Measurements from ENCODE around the gene TAPBP.
"Not testable (repeated sequence)": the region's sequence is repeated elsewhere in the genome, so short reads cannot be mapped to it uniquely, and the experiment has no call there.

TAPBP gene

DNA sequence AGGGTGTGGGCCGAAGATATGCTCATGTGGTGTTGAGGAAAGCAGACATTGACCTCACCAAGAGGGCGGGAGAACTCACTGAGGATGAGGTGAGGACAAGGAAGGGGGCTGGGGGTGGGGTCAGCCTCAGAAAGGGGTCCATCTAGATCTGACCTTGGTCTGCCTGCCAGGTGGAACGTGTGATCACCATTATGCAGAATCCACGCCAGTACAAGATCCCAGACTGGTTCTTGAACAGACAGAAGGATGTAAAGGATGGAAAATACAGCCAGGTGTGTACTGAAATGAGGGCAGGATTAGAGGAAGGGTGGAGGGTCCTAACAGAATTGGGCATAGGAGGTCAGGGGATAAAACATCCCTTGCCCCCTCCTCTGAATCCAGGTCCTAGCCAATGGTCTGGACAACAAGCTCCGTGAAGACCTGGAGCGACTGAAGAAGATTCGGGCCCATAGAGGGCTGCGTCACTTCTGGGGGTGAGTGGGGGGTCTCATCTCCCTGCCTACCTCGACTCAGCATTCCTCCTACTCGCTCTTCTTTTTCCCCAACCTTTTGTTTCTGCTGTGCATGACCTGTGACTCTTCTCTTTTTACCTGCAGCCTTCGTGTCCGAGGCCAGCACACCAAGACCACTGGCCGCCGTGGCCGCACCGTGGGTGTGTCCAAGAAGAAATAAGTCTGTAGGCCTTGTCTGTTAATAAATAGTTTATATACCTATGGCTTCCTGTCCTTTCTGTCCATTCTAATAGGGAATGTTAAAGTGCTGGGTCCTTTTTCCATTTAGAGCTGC is 37.9 kb downstream of the TAPBP start:
- not testable (repeated sequence) for DNase-seq

DNA sequence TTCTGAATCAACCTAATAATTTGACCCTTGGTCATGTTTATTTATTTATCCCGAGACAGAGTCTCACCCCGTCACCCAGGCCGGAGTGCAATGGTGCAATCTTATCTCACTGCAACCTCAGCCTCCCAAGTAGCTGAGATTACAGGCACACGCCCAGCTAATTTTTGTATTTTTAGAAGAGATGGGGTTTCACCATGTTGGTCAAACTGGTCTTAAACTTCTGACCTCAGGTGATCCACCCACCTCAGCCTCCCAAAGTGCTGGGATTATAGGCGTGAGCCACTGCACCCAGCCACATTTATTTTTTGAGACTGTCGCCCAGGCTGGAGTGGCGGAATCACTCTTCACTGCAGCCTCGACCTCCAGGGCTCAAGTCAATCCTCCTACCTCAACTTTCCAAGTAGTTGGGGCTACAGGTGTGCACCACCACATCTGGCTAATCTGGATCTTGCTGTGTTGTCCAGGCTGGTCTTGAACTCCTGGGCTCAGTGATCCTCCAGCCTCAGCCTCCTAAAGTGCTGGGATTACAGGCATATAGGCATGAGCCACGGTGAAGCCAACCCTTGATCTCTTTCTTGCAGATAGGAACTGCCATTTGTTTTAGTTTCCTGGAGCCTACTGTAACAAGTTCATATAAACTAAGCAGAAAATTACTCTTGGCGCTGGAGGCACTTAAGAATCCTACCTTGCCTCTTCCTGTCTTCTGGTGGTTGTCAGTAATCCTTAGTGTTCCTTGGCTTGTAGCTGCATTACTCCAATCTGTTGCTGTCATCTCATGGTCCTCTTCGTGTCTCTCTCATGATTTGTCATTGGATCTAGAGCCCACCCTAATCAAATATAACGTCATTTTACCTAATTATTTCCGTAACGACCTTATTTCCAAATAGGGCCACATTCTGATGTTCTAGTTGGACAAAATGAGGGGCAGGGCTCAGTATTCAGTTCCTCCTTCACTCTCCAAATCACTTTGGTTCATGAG is 39.7 kb downstream of the TAPBP start:
- DNase-seq = peak; percentile 21

- peak; percentile 18 for DNase-seq
Measured at GRCh38 chr6:33273129-33273923, 40.6 kb downstream of the TAPBP start.

DNA sequence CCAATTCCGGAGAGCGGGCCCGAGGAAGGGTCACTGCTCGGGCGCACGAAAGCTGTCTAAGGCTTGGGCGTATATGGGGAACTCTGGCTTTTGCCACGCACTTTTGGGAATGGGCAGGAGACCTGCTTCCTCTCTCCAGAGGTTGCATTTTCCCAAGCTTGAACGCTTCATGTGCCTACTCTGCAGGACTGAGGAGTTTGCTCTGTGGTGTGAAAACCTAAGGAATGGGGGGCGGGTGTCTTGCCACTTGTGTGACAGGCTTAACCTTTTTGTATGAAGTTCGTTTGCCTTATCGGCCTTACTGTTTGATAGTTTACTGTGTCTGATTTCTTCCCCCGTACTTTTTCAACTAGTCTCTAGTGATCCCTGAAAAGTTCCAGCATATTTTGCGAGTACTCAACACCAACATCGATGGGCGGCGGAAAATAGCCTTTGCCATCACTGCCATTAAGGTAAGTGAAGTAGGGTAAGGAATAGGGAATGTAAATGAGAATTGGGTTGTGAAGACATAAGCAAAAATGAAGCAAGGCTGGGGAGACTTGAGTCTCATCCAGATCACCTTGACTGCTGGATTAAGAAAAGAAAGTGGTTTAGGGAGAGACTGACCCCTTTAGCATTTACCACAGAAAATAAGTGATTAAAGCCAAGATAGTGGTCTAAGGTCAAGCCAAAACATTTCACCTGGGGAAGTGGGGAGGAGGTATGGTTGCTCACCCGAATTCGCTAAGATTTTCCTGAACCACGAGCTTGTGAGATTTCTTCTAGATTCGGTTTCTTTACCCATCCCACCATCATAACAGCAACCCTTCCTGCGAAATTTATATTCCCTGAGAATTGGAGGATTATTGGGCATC is 41.4 kb downstream of the TAPBP start:
- peak; percentile 52 for DNase-seq

GRCh38 chr6:33271468-33272274 is 42.2 kb downstream of the TAPBP start, which contains the start of the genes RPS18 and VPS52:
TSS of gene RPS18 (plus strand) at chr6:33272075. CDS start at chr6:33272120, 45 bp downstream.
TSS of gene VPS52 (minus strand) at chr6:33271876. CDS start at chr6:33271675, 201 bp downstream.
- peak; percentile 100 for DNase-seq

DNA sequence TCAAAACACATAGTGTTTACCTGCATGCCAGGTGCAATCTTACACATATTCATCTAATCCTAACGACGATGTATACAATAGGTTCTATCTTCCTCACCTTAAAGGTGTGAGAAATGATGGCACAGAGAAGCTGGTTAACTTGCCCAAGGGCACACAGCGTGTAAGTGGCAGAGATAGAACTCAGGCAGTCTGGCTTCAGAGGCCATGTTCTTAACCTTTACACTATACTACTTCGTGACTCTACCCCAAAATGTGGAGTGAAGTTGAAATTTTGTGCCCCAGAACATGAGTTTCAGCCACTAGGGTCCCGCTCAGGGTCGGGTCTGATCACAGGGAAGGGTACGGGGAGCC is 42.8 kb downstream of the TAPBP start:
- DNase-seq = peak; percentile 66

DNA sequence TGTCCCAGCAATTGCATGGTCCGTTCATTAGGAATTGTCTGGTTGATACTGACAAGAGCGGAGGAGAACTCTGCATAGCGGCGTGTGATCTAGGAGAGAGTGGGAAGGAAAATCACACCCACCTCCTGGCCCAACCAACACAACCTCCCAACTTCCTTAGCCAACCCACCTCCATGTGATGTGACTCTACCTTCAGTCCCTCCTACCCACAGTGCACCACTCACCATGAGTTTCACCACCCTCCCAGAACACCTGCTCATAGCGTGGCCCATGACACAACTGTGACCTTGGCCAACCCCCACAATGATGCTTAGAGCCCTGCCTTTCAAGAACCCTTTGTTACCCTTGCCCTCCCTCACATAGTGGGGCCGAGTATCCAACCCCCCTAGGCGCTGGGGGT is 49.9 kb downstream of the TAPBP start:
- no peak for DNase-seq

- DNase-seq = not testable (repeated sequence)
Measured at GRCh38 chr6:33262490-33262889, 51.4 kb downstream of the TAPBP start.

- DNase-seq = no peak
Measured at GRCh38 chr6:33259032-33259431, 54.8 kb downstream of the TAPBP start.

GRCh38 chr6:33254591-33254990 is 59.3 kb downstream of the TAPBP start:
- no peak for DNase-seq

- DNase-seq = no peak
Measured at GRCh38 chr6:33252759-33253158, 61.1 kb downstream of the TAPBP start.

- no peak for DNase-seq
Measured at GRCh38 chr6:33251395-33252012, 62.4 kb downstream of the TAPBP start.

- no peak for DNase-seq
Measured at GRCh38 chr6:33250731-33251130, 63.1 kb downstream of the TAPBP start.

- DNase-seq = peak; percentile 16
Measured at GRCh38 chr6:33249732-33250630, 63.9 kb downstream of the TAPBP start.
